Measurements from ENCODE around the gene IL22RA2. TPM values are rescaled to one million over a fixed set of nuclear protein-coding genes. Genes with fewer than 3 reads are reported as not detected.

IL22RA2 gene
- total RNA-seq, 1 experiment from 2014 or later = not detected

- Mint-ChIP-seq H3K9me3 (peaks cover 66% of the 10 kb centered on the region), H3K27ac (no peak overlapping the region), H3K27me3 (ENCODE audit: low read depth) (peaks cover 3% of the 10 kb centered on the region; the same call in 1 of the 2 replicates), H3K36me3 (peaks cover 45% of the 10 kb centered on the region), H3K4me3 (no peak overlapping the region), H3K4me1 (no peaks in the 10 kb centered on the region)
- ChIA-PET CTCF (no interaction called here), POLR2A (no interaction called here)
- no peak for ATAC-seq
- TF ChIP-seq ESRRA (CRISPR knock-in tag; IDR thresholded peaks at IDR 0.05; ENCODE audit: borderline replicate concordance) = no peak
- peak; percentile 66; the same call in 1 of the 2 replicates for TF ChIP-seq HMGA2 (CRISPR knock-in tag; IDR thresholded peaks at IDR 0.05)
- DNase-seq (ENCODE audit: low spot score) = no peak
Observed at GRCh38 chr6:137119196-137120104, 54.0 kb downstream of the IL22RA2 start.

DNA sequence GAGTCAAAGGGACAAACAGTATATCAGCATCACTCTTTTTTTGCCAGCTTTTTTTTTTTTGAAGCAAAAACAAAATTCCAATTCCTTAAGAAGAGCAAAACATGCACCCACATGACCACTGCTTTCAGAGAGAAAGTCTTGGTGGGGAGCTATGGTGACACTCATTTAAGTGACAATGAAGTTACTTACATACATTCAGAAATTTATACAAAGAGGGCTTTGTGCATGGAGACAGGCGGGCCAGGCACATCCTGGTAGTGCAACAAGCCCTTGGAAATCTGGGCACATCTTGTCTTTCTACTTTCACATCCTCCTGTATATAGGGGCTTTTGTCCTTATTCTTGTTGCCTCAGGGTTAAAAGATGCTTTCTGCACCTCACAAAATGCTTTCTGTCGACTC lies 55.9 kb downstream of the IL22RA2 start:
- H3K4me1 Mint-ChIP-seq = no peaks in the 10 kb centered on the region
- TF ChIP-seq RORB (CRISPR knock-in tag; IDR thresholded peaks at IDR 0.05) = no peak
- TF ChIP-seq SP1 (CRISPR knock-in tag; conservative IDR thresholded peaks at IDR 0.05) = no peak
- TF ChIP-seq, protein P1, sequence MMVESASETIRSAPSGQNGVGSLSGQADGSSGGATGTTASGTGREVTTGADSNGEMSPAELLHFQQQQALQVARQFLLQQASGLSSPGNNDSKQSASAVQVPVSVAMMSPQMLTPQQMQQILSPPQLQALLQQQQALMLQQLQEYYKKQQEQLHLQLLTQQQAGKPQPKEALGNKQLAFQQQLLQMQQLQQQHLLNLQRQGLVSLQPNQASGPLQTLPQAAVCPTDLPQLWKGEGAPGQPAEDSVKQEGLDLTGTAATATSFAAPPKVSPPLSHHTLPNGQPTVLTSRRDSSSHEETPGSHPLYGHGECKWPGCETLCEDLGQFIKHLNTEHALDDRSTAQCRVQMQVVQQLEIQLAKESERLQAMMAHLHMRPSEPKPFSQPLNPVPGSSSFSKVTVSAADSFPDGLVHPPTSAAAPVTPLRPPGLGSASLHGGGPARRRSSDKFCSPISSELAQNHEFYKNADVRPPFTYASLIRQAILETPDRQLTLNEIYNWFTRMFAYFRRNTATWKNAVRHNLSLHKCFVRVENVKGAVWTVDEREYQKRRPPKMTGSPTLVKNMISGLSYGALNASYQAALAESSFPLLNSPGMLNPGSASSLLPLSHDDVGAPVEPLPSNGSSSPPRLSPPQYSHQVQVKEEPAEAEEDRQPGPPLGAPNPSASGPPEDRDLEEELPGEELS (CRISPR knock-in tag; IDR thresholded peaks at IDR 0.05) = no peak
- no peak for TF ChIP-seq HMGA2 (CRISPR knock-in tag; IDR thresholded peaks at IDR 0.05)
- no peak for TF ChIP-seq SOX15 (CRISPR knock-in tag; IDR thresholded peaks at IDR 0.05)
- no peak for TF ChIP-seq GRHL2 (CRISPR knock-in tag; IDR thresholded peaks at IDR 0.05; ENCODE audit: insufficient replicate concordance, severe bottlenecking)
- TF ChIP-seq ZNF532 (CRISPR knock-in tag; IDR thresholded peaks at IDR 0.05; ENCODE audit: borderline replicate concordance) = no peak
- TF ChIP-seq NFYB (CRISPR knock-in tag; conservative IDR thresholded peaks at IDR 0.05; ENCODE audit: low read depth) = no peak
- TF ChIP-seq, protein P2, sequence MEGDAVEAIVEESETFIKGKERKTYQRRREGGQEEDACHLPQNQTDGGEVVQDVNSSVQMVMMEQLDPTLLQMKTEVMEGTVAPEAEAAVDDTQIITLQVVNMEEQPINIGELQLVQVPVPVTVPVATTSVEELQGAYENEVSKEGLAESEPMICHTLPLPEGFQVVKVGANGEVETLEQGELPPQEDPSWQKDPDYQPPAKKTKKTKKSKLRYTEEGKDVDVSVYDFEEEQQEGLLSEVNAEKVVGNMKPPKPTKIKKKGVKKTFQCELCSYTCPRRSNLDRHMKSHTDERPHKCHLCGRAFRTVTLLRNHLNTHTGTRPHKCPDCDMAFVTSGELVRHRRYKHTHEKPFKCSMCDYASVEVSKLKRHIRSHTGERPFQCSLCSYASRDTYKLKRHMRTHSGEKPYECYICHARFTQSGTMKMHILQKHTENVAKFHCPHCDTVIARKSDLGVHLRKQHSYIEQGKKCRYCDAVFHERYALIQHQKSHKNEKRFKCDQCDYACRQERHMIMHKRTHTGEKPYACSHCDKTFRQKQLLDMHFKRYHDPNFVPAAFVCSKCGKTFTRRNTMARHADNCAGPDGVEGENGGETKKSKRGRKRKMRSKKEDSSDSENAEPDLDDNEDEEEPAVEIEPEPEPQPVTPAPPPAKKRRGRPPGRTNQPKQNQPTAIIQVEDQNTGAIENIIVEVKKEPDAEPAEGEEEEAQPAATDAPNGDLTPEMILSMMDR (IDR thresholded peaks at IDR 0.05) = no peak
- TF ChIP-seq KAT7 (CRISPR knock-in tag; IDR thresholded peaks at IDR 0.05; ENCODE audit: borderline replicate concordance) = no peak
- TF ChIP-seq E2F4 (CRISPR knock-in tag; IDR thresholded peaks at IDR 0.05; ENCODE audit: borderline replicate concordance, low read depth) = no peak
- TF ChIP-seq JAZF1 (CRISPR knock-in tag; IDR thresholded peaks at IDR 0.05) = no peak
- no peak for TF ChIP-seq ZNF512 (CRISPR knock-in tag; IDR thresholded peaks at IDR 0.05; ENCODE audit: borderline replicate concordance)
- TF ChIP-seq ZNF121 (CRISPR knock-in tag; IDR thresholded peaks at IDR 0.05) = no peak
- TF ChIP-seq STAT6 (CRISPR knock-in tag; conservative IDR thresholded peaks at IDR 0.05; ENCODE audit: low read depth) = no peak
- TF ChIP-seq CDX4 (CRISPR knock-in tag; IDR thresholded peaks at IDR 0.05; ENCODE audit: borderline replicate concordance) = no peak
- TF ChIP-seq NFATC4 (CRISPR knock-in tag; IDR thresholded peaks at IDR 0.05) = no peak
- TF ChIP-seq ZNF423 (CRISPR knock-in tag; IDR thresholded peaks at IDR 0.05) = no peak

More for the DNA sequence above, 55.9 kb downstream of the IL22RA2 start:
- CTCF ChIA-PET = interaction anchor here (0.7 kb wide), 1 partner anchor 887 kb away, joined by 3 read pairs; no protein-coding TSS in a partner anchor
- H3K36me3 Mint-ChIP-seq = peaks cover 45% of the 10 kb centered on the region
- H3K27ac Mint-ChIP-seq = no peak overlapping the region
- ATAC-seq = no peak
- peaks cover 59% of the 10 kb centered on the region for H3K9me3 Mint-ChIP-seq
- no peak for DNase-seq (ENCODE audit: low spot score)
- peaks cover 3% of the 10 kb centered on the region; the same call in 1 of the 2 replicates for H3K27me3 Mint-ChIP-seq (ENCODE audit: low read depth)
- H3K4me3 Mint-ChIP-seq = no peak overlapping the region
- POLR2A ChIA-PET = no interaction called here

All from WTC11 (cell line).